ENCODE measurements around the gene PITPNB. TPM values are rescaled to one million over a fixed set of nuclear protein-coding genes. Genes with fewer than 3 reads are reported as not detected.

PITPNB gene
- total RNA-seq, 3 donors from 2014 or later = 41.1 to 49.2 (median 47.5) TPM

DNA sequence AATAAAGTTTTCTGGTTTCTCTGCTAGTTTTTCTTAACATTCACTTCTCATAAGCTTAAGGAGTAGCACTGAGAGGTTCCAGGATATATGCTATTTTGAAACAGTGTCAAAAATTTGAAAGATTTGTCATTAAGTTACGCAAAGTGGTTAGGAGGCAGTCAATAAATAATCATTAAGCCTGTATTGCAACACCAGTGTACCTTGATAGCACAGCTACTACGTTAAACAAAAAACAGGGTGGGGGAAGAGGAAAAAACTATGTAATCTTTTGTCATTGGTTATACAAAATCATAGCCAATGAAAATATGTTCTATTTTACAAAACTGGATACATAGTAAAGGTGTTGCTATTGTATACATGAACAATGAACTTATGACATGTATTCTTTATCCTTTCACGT, 30.4 kb upstream of the PITPNB start:
- no peak for TF ChIP-seq POLR2AphosphoS5 (IDR thresholded peaks at IDR 0.05)
- no peak for TF ChIP-seq POLR2A (IDR thresholded peaks at IDR 0.05)
- TF ChIP-seq, protein P1, sequence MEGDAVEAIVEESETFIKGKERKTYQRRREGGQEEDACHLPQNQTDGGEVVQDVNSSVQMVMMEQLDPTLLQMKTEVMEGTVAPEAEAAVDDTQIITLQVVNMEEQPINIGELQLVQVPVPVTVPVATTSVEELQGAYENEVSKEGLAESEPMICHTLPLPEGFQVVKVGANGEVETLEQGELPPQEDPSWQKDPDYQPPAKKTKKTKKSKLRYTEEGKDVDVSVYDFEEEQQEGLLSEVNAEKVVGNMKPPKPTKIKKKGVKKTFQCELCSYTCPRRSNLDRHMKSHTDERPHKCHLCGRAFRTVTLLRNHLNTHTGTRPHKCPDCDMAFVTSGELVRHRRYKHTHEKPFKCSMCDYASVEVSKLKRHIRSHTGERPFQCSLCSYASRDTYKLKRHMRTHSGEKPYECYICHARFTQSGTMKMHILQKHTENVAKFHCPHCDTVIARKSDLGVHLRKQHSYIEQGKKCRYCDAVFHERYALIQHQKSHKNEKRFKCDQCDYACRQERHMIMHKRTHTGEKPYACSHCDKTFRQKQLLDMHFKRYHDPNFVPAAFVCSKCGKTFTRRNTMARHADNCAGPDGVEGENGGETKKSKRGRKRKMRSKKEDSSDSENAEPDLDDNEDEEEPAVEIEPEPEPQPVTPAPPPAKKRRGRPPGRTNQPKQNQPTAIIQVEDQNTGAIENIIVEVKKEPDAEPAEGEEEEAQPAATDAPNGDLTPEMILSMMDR (IDR thresholded peaks at IDR 0.05) = no peak
- H3K4me1 ChIP-seq = no peaks in the 10 kb centered on the region
- intact Hi-C loops (cut with DNase I; ENCODE audit: low total_unique reads) = no loop called here
- H3K27me3 ChIP-seq = no peaks in the 10 kb centered on the region
- H3K9me3 ChIP-seq = no peaks in the 10 kb centered on the region
- no peak overlapping the region for H3K4me3 ChIP-seq
- H3K36me3 ChIP-seq = no peaks in the 10 kb centered on the region
- DNase-seq (ENCODE audit: low spot score in 2 of 2) = no peak
- H3K27ac ChIP-seq = no peak overlapping the region

DNA sequence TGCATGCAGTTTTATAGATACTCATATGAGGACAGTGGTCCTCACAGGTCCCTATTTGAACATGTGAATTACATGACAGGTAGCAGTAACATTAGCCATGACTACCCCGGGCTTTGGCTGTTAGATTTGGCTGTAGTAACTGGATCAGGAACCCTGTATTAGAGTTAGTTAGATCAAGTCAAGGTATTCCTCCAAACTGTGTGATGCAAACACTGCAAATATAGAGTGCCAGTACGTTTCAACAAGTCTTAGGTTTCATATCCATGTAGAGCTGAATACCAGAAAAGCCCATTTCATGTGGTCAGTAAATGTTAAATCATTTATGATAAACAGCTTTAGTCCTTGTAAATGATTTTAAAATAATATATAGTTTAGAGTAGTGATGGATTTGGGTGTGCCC, 29.5 kb upstream of the PITPNB start:
- no peaks in the 10 kb centered on the region for H3K4me1 ChIP-seq
- H3K27me3 ChIP-seq = no peaks in the 10 kb centered on the region
- no peak overlapping the region for H3K4me3 ChIP-seq
- intact Hi-C loops (cut with DNase I; ENCODE audit: low total_unique reads) = no loop called here
- no peak for DNase-seq (ENCODE audit: low spot score in 2 of 2)
- TF ChIP-seq, protein P1 (IDR thresholded peaks at IDR 0.05) = no peak
- TF ChIP-seq POLR2AphosphoS5 (IDR thresholded peaks at IDR 0.05) (no peak), POLR2A (IDR thresholded peaks at IDR 0.05) (no peak)
- H3K36me3 ChIP-seq = no peaks in the 10 kb centered on the region
- H3K27ac ChIP-seq = no peak overlapping the region
- H3K9me3 ChIP-seq = no peaks in the 10 kb centered on the region

DNA sequence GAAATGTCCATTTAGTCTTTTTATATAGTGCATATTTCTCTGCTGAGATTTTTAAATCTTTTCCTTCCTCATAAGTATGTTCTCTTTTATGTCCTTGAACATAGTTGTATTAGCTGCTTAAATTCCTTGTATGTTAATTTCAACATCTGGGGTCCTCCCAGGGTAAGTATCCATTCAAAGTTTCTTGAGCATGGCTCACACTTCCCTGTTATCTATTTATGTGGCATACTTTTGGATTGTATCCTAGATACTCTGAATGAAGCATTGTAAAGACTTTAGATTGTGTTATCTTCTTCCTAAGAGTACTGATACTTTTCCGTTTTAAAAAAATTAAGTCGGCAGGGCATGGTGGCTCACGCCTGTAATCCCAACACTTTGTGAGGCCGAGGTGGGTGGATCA, 28.4 kb upstream of the PITPNB start:
- Histone ChIP-seq H3K4me3 (no peak overlapping the region), H3K36me3 (no peaks in the 10 kb centered on the region), H3K27ac (no peak overlapping the region), H3K9me3 (no peaks in the 10 kb centered on the region), H3K27me3 (no peaks in the 10 kb centered on the region), H3K4me1 (no peaks in the 10 kb centered on the region)
- TF ChIP-seq POLR2AphosphoS5 (IDR thresholded peaks at IDR 0.05) (no peak), POLR2A (IDR thresholded peaks at IDR 0.05) (no peak)
- TF ChIP-seq, protein P1 (IDR thresholded peaks at IDR 0.05) = no peak
- DNase-seq (ENCODE audit: low spot score in 2 of 2) = no peak
- intact Hi-C loops (cut with DNase I; ENCODE audit: low total_unique reads) = no loop called here

DNA sequence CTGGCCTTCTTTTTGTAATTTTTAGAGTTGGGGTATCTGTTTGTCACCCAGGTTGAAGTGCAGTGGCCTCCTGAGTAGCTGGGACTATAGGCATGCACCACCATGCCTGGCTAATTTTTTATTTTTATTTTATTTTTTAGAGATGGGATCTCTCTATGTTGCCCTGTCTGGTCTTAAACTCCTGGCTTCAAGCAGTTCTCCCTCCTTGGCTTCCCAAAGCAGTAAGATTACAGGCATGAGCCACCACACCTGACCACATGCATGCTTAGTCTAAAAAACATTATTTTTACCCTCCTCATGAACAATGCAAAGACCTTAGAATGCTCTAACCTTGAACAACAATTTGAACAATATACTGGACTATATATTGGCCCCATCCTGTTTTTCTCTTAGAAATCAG, 22.1 kb upstream of the PITPNB start:
- intact Hi-C loops (cut with DNase I; ENCODE audit: low total_unique reads) = no loop called here
- Histone ChIP-seq H3K4me3 (no peak overlapping the region), H3K9me3 (no peaks in the 10 kb centered on the region), H3K27ac (no peak overlapping the region), H3K36me3 (no peaks in the 10 kb centered on the region), H3K27me3 (no peaks in the 10 kb centered on the region), H3K4me1 (no peaks in the 10 kb centered on the region)
- no peak for TF ChIP-seq POLR2A (IDR thresholded peaks at IDR 0.05)
- no peak for TF ChIP-seq POLR2AphosphoS5 (IDR thresholded peaks at IDR 0.05)
- TF ChIP-seq, protein P1 (IDR thresholded peaks at IDR 0.05) = no peak
- DNase-seq (ENCODE audit: low spot score in 2 of 2) = no peak

DNA sequence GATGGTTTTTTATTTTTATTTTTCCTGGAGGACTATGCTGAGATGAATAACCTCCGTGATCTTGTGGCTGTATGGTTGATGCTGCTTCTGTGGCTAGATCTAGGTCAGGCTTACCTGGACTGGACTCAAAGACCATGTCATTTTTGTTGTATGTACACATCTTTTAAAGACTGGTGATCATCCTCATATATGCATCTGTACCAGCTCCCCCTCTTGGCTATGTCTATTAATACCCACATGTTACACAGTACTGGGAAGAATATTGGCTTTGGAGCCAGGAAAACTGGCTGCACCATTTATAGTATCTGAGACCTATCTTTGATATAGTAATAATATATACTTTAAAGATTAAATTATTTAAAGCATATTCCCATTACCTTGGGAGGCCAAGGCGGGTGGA, 18.4 kb upstream of the PITPNB start:
- Histone ChIP-seq H3K27ac (no peak overlapping the region), H3K4me3 (no peak overlapping the region), H3K36me3 (no peaks in the 10 kb centered on the region), H3K27me3 (no peaks in the 10 kb centered on the region), H3K4me1 (no peaks in the 10 kb centered on the region), H3K9me3 (no peaks in the 10 kb centered on the region)
- no peak for DNase-seq (ENCODE audit: low spot score in 2 of 2)
- TF ChIP-seq, protein P1 (IDR thresholded peaks at IDR 0.05) = no peak
- TF ChIP-seq POLR2A (IDR thresholded peaks at IDR 0.05) (no peak), POLR2AphosphoS5 (IDR thresholded peaks at IDR 0.05) (no peak)
- intact Hi-C loops (cut with DNase I; ENCODE audit: low total_unique reads) = no loop called here

Measured in breast epithelium (tissue), 4 donors.